Kidney (tissue), 14 donors: ENCODE measurements around the gene WAPL. TPM values are rescaled to one million over a fixed set of nuclear protein-coding genes. Genes with fewer than 3 reads are reported as not detected.

Experiments
- DNase-seq, 5 donors: peaks; one replicate each; pipeline ENCODE4 v3.0.0-alpha.2; 2013 to 2020
- FAIRE-seq: peaks from 2 replicates; lab custom pipeline; 2012; peaks lifted over from hg19 to GRCh38; lab: Jason Lieb, UNC
- H3K27ac ChIP-seq, 2 donors: one replicate each; pipeline ENCODE4 v1.7.0; 2013; ENCODE audit warnings: low read depth in 2 of 2, low read length in 2 of 2, inconsistent platforms in 1 of 2
- H3K27me3 ChIP-seq: one replicate; pipeline ENCODE4 v1.7.1; 2013; ENCODE audit warnings: low read length, inconsistent platforms; ENCODE audit not compliant: control insufficient read depth, insufficient read depth
- H3K36me3 ChIP-seq, 3 donors: one replicate each; pipeline versions ENCODE4 v1.7.0 to v1.7.1; 2013; ENCODE audit warnings: low read length in 3 of 3, control low read depth in 1 of 3, inconsistent platforms in 1 of 3; ENCODE audit not compliant: insufficient read depth in 3 of 3, control insufficient read depth in 2 of 3
- H3K4me1 ChIP-seq, 3 donors: one replicate each; pipeline versions ENCODE4 v1.7.0 to v1.7.1; 2013; ENCODE audit warnings: low read length in 3 of 3, inconsistent platforms in 1 of 3, low read depth in 1 of 3; ENCODE audit not compliant: control insufficient read depth in 2 of 3, insufficient read depth in 2 of 3
- H3K4me3 ChIP-seq, 3 donors: one replicate each; pipeline versions ENCODE4 v1.7.0 to v1.8.1; 2013; ENCODE audit warnings: low read length in 3 of 3, control low read depth in 1 of 3, inconsistent platforms in 1 of 3
- H3K9ac ChIP-seq, 3 donors: one replicate each; pipeline versions ENCODE4 v1.7.0 to v1.7.1; 2013; ENCODE audit warnings: low read length in 3 of 3, control low read depth in 1 of 3, inconsistent platforms in 1 of 3
- H3K9me3 ChIP-seq, 3 donors: one replicate each; pipeline versions ENCODE4 v1.7.0 to v1.7.1; 2013; ENCODE audit warnings: low read length in 3 of 3, control low read depth in 1 of 3, inconsistent platforms in 1 of 3; ENCODE audit not compliant: control insufficient read depth in 2 of 3, insufficient read depth in 1 of 3
- intact Hi-C: fragments of 100-400 bp; cut with DNase I; formaldehyde crosslinking; loops from one replicate; pipeline ENCODE4 v1.11.1; 2022
- polyA plus RNA-seq: library from polyadenylated mRNA; stranded (reverse); fragments of 350-450 nt; fragmentation: Illumina TruSeq; extraction: RNeasy Lipid Tissue Mini Kit (QIAGEN cat#74804); gene quantifications from one replicate; pipeline ENCODE4 v1.2.3, GENCODE V29; 2014; ENCODE audit warnings: low read depth, low replicate concordance; ENCODE audit not compliant: insufficient read depth
- total RNA-seq: library from RNA; stranded (reverse); fragmentation: NEBNext Ultra II Directional; extraction: Animal tissue kit (Norgen Biotek cat#: 25700); gene quantifications from one replicate; pipeline ENCODE4 v1.2.1, GENCODE V29; 2021
- TF ChIP-seq, protein P1 (sequence below): IDR thresholded peaks from 3 replicates; pipeline ENCODE4 v1.5.1; 2012; ENCODE audit warnings: mild to moderate bottlenecking, moderate library complexity, borderline replicate concordance; ENCODE audit not compliant: insufficient read depth; ENCODE audit errors: extremely low read depth
- donor health status: control.
- donor health status: control.
- donor health status: control.
- donor health status: control.
- donor health status: control.
- donor health status: DM: yes; HTN: yes; CAD: no.
- donor health status: Normal renal cell carcinoma (clear cell type).

Gene WAPL
- total and polyA plus RNA-seq, 2 donors from 2014 or later: 17.6 to 34.7 TPM

DNA sequence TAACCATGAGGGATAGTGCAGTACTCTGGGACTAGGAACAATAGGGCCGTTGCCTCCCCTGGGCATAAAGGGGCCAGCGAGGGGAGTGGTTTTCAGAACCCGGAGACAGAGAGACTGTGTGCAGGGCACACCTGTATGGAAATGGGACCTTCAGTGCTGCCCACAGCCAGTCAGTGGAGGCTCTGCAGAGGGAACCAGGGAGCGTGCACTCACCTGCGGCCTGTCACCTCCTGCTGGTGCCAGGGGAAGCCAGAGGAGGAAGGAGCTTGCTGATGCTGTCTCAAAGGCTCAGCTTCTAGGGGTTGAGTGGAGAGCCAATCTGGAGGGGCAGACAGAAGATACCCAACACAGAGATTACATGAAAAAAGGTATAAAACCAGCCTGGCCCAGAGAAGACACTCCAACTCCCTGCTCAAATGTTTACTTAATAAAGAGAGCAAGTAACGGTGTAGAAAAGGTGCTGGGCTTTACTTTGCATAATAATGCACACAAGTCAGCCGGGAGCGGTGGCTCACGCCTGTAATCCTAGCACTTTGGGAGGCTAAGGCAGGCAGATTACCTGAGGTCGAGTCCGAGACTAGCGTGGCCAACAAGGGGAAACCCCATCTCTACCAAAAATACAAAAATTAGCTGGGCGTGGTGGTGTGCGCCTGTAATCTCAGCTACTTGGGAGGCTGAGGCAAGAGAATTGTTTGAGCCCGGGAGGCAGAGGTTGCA, 35.5 kb upstream of the WAPL start:
- TF ChIP-seq, protein P1, sequence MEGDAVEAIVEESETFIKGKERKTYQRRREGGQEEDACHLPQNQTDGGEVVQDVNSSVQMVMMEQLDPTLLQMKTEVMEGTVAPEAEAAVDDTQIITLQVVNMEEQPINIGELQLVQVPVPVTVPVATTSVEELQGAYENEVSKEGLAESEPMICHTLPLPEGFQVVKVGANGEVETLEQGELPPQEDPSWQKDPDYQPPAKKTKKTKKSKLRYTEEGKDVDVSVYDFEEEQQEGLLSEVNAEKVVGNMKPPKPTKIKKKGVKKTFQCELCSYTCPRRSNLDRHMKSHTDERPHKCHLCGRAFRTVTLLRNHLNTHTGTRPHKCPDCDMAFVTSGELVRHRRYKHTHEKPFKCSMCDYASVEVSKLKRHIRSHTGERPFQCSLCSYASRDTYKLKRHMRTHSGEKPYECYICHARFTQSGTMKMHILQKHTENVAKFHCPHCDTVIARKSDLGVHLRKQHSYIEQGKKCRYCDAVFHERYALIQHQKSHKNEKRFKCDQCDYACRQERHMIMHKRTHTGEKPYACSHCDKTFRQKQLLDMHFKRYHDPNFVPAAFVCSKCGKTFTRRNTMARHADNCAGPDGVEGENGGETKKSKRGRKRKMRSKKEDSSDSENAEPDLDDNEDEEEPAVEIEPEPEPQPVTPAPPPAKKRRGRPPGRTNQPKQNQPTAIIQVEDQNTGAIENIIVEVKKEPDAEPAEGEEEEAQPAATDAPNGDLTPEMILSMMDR: no peak
- intact Hi-C loops: no loop called here
- Histone ChIP-seq H3K27ac (no peak overlapping the region), H3K27me3 (no peaks in the 10 kb centered on the region), H3K9ac (no peak overlapping the region), H3K4me1 (no peaks in the 10 kb centered on the region), H3K4me3 (no peak overlapping the region), H3K36me3 (no peaks in the 10 kb centered on the region), H3K9me3 (no peaks in the 10 kb centered on the region)
- FAIRE-seq (no peak), DNase-seq (peak in 1 of 5 donors; percentile 13)

DNA sequence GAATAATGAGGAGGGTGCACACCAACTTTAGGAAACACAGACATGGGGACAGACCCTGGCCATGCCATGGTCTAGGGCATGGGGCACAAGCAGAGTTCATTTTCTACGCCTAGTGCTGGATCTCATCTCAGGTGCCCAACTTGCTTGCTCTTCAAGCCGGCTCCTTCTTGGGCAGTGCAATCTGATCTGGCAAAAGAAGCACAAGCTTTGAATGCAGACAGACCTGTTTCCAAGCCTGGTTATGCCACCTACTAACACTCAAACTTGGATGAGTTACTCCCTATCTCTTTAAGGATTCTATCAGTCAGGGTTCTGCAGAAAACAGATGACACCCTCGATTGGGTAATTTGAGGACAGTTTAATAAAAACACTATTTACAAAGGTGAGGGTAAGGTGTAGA, 34.9 kb upstream of the WAPL start:
- Histone ChIP-seq H3K4me3 (no peak overlapping the region), H3K27ac (no peak overlapping the region), H3K27me3 (no peaks in the 10 kb centered on the region), H3K9ac (no peak overlapping the region), H3K9me3 (no peaks in the 10 kb centered on the region), H3K36me3 (no peaks in the 10 kb centered on the region), H3K4me1 (no peaks in the 10 kb centered on the region)
- FAIRE-seq (no peak), DNase-seq (no peak)
- intact Hi-C loops: no loop called here
- TF ChIP-seq, protein P1: no peak

DNA sequence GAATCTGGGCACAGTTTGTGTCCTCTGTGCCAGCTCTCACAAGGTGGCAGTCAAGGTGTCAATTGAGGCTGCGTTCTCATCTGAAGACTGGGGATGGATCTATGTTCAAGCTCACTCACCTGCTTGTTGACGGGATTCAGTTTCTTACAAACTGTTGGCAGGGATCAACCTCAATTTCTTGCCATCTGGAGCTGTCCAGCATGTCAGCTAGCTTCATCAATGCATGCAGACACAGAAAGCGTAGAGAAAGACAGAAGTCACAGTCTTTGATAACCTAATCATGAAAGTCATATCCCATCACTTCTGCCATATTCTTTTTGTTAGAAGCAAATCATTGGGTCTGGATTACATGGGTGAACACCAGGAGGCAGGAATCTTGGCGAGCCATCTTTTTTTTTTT, 32.0 kb upstream of the WAPL start:
- H3K27me3 ChIP-seq: no peaks in the 10 kb centered on the region
- no peaks in the 10 kb centered on the region for H3K4me1 ChIP-seq
- intact Hi-C loops: no loop called here
- no peak for FAIRE-seq
- no peak for DNase-seq
- no peaks in the 10 kb centered on the region for H3K36me3 ChIP-seq
- TF ChIP-seq, protein P1: no peak
- H3K27ac ChIP-seq: no peak overlapping the region
- H3K9ac ChIP-seq: no peak overlapping the region
- no peaks in the 10 kb centered on the region for H3K9me3 ChIP-seq
- no peak overlapping the region for H3K4me3 ChIP-seq
